ENCODE data around the gene INS. TPM values are rescaled to one million over a fixed set of nuclear protein-coding genes. Genes with fewer than 3 reads are reported as not detected.

The INS gene
- total and polyA plus RNA-seq, 2 of the 13 experiments (the other 11 are each of a cell fraction or from before 2014, with no cell fraction given): not detected

- TF ChIP-seq ZNF703 (CRISPR knock-in tag; IDR thresholded peaks at IDR 0.05; ENCODE audit: borderline replicate concordance) (0 out of 2 replicates have a peak, but pooled peaks have one; percentile 25), TBX2 (CRISPR knock-in tag; IDR thresholded peaks at IDR 0.05; ENCODE audit: borderline replicate concordance) (peak; percentile 27; the same call in 1 of the 2 replicates), MYC (CRISPR knock-in tag; IDR thresholded peaks at IDR 0.05; ENCODE audit: borderline replicate concordance) (no peak), MED1 (CRISPR knock-in tag; IDR thresholded peaks at IDR 0.05) (peak; percentile 83), ZNF343 (CRISPR knock-in tag; IDR thresholded peaks at IDR 0.05) (peak; percentile 44; the same call in 1 of the 2 replicates), ZNF879 (CRISPR knock-in tag; IDR thresholded peaks at IDR 0.05) (no peak), ZNF572 (CRISPR knock-in tag; IDR thresholded peaks at IDR 0.05) (no peak), KLF16 (CRISPR knock-in tag; IDR thresholded peaks at IDR 0.05) (0 out of 4 replicates have a peak, but pooled peaks of 1 of the 2 experiments have one; percentile 36), ZNF574 (CRISPR knock-in tag; IDR thresholded peaks at IDR 0.05) (peak; percentile 67; the same call in 1 of the 2 replicates), ZNF777 (CRISPR knock-in tag; IDR thresholded peaks at IDR 0.05) (peak; percentile 78), REST (IDR thresholded peaks at IDR 0.05; ENCODE audit: borderline replicate concordance in 1 of 2, low read depth in 1 of 2, low read length in 2 of 2) (0 out of 4 replicates have a peak, but pooled peaks of 1 of the 2 experiments have one; percentile 27), KAT7 (CRISPR knock-in tag; IDR thresholded peaks at IDR 0.05; ENCODE audit: borderline replicate concordance) (peak; percentile 94), DNMT1 (CRISPR knock-in tag; IDR thresholded peaks at IDR 0.05) (0 out of 2 replicates have a peak, but pooled peaks have one; percentile 40), CBX1 (IDR thresholded peaks at IDR 0.05; ENCODE audit: low read depth) (peak; percentile 27), ZBTB38 (CRISPR knock-in tag; IDR thresholded peaks at IDR 0.05) (0 out of 2 replicates have a peak, but pooled peaks have one; percentile 4), SALL1 (CRISPR knock-in tag; IDR thresholded peaks at IDR 0.05) (peak; percentile 46; the same call in 1 of the 2 replicates), POLR2A (IDR thresholded peaks at IDR 0.05; ENCODE audit: insufficient read depth in 1 of 2, low read depth in 2 of 2, low read length in 2 of 2) (peak in 1 of 2 experiments; percentile 70; a peak in 2 of 4 replicates), ZFY (CRISPR knock-in tag; IDR thresholded peaks at IDR 0.05) (peak; percentile 56; the same call in 1 of the 2 replicates), RFXAP (CRISPR knock-in tag; IDR thresholded peaks at IDR 0.05; ENCODE audit: borderline replicate concordance) (peak; percentile 27; the same call in 1 of the 2 replicates), ZNF773 (CRISPR knock-in tag; IDR thresholded peaks at IDR 0.05; ENCODE audit: borderline replicate concordance) (peak; percentile 48; the same call in 1 of the 2 replicates), ZNF816 (CRISPR knock-in tag; IDR thresholded peaks at IDR 0.05; ENCODE audit: borderline replicate concordance) (0 out of 2 replicates have a peak, but pooled peaks have one; percentile 49), RFX3 (CRISPR knock-in tag; IDR thresholded peaks at IDR 0.05) (no peak)
- TF ChIP-seq, protein P1, sequence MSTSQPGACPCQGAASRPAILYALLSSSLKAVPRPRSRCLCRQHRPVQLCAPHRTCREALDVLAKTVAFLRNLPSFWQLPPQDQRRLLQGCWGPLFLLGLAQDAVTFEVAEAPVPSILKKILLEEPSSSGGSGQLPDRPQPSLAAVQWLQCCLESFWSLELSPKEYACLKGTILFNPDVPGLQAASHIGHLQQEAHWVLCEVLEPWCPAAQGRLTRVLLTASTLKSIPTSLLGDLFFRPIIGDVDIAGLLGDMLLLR (CRISPR knock-in tag; IDR thresholded peaks at IDR 0.05): 0 out of 2 replicates have a peak, but pooled peaks have one; percentile 38
Observed at GRCh38 chr11:2139123-2139521, 21.9 kb downstream of the INS start, which contains the start of gene IGF2 (continued).

Data from HepG2 (cell line).